ENCODE data around the gene ATP2A3. TPM values are rescaled to one million over a fixed set of nuclear protein-coding genes. Genes with fewer than 3 reads are reported as not detected.

ATP2A3 gene
- total RNA-seq, 4 donors from 2014 or later = 78.6 to 231 (median 112) TPM

GRCh38 chr17:3979290-3979611 is 15.0 kb upstream of the ATP2A3 start:
- peaks cover 0 to 21% (median 0%) of the 10 kb centered on the region in 4 donors for H3K4me1 ChIP-seq
- H3K27ac ChIP-seq = peak overlapping the region in 2 of 4 donors; percentile 71 to 73
- no peak for TF ChIP-seq CTCF (IDR thresholded peaks at IDR 0.05)
- no peak for TF ChIP-seq POLR2A (IDR thresholded peaks at IDR 0.05)
- no peak overlapping the region for H3K4me3 ChIP-seq
- no peaks in the 10 kb centered on the region for H3K27me3 ChIP-seq
- no peaks in the 10 kb centered on the region for H3K36me3 ChIP-seq
- H3K9me3 ChIP-seq = no peaks in the 10 kb centered on the region
- peak in 1 of 3 donors; percentile 30 for DNase-seq

- TF ChIP-seq CTCF (IDR thresholded peaks at IDR 0.05) (no peak), POLR2A (IDR thresholded peaks at IDR 0.05) (no peak)
- Histone ChIP-seq H3K4me3 (no peak overlapping the region), H3K27me3 (no peaks in the 10 kb centered on the region), H3K4me1 (peaks cover 0 to 21% (median 0%) of the 10 kb centered on the region in 4 donors), H3K36me3 (no peaks in the 10 kb centered on the region), H3K27ac (peak overlapping the region in 3 of 4 donors; percentile 66 to 73 (median 71)), H3K9me3 (no peaks in the 10 kb centered on the region)
- DNase-seq = peak in 1 of 3 donors; percentile 58
Measured at GRCh38 chr17:3978421-3979289, 14.4 kb upstream of the ATP2A3 start.

- H3K9me3 ChIP-seq = no peaks in the 10 kb centered on the region
- peaks cover 0 to 25% (median 4%) of the 10 kb centered on the region in 4 donors for H3K4me1 ChIP-seq
- H3K27me3 ChIP-seq = no peaks in the 10 kb centered on the region
- no peaks in the 10 kb centered on the region for H3K36me3 ChIP-seq
- peak in 1 of 3 donors; percentile 46 for DNase-seq
- no peak for TF ChIP-seq POLR2A (IDR thresholded peaks at IDR 0.05)
- no peak for TF ChIP-seq CTCF (IDR thresholded peaks at IDR 0.05)
- peak overlapping the region; percentile 17 to 73 (median 68) for H3K27ac ChIP-seq
- no peak overlapping the region for H3K4me3 ChIP-seq
Measured at GRCh38 chr17:3977387-3977786, 13.2 kb upstream of the ATP2A3 start.

- DNase-seq = peak in 2 of 3 donors; percentile 84 to 90
- no peaks in the 10 kb centered on the region for H3K9me3 ChIP-seq
Measured at GRCh38 chr17:3976675-3977171, 12.5 kb upstream of the ATP2A3 start.

GRCh38 chr17:3974980-3975379 is 10.7 kb upstream of the ATP2A3 start:
- DNase-seq = peak in 1 of 3 donors; percentile 34

More at GRCh38 chr17:3976675-3977171, 12.5 kb upstream of the ATP2A3 start:
- peak overlapping the region; percentile 17 to 73 (median 68) for H3K27ac ChIP-seq
- peaks cover 0 to 29% (median 5%) of the 10 kb centered on the region in 4 donors for H3K4me1 ChIP-seq
- H3K4me3 ChIP-seq = no peak overlapping the region
- no peak for TF ChIP-seq CTCF (IDR thresholded peaks at IDR 0.05)
- peak in 1 of 2 donors; percentile 11 for TF ChIP-seq POLR2A (IDR thresholded peaks at IDR 0.05)
- H3K36me3 ChIP-seq = no peaks in the 10 kb centered on the region
- H3K27me3 ChIP-seq = no peaks in the 10 kb centered on the region

More at GRCh38 chr17:3974980-3975379, 10.7 kb upstream of the ATP2A3 start:
- H3K27ac ChIP-seq = no peak overlapping the region
- H3K36me3 ChIP-seq = no peaks in the 10 kb centered on the region
- TF ChIP-seq POLR2A (IDR thresholded peaks at IDR 0.05) (no peak), CTCF (IDR thresholded peaks at IDR 0.05) (no peak)
- H3K4me3 ChIP-seq = no peak overlapping the region
- H3K4me1 ChIP-seq = peaks cover 0 to 29% (median 5%) of the 10 kb centered on the region in 4 donors
- no peaks in the 10 kb centered on the region for H3K9me3 ChIP-seq
- no peaks in the 10 kb centered on the region for H3K27me3 ChIP-seq
